Esophagus muscularis mucosa (tissue), 3 donors: ENCODE data around the gene POGLUT2.

Source experiments
- POLR2A ChIP-seq: fragments of 450-650 bp; IDR thresholded peaks from one replicate; pipeline ENCODE4 v1.6.1; 2017; ENCODE audit warnings: antibody characterized with exemption, moderate library complexity, mild to moderate bottlenecking, low read depth
- POLR2AphosphoS5 ChIP-seq, 2 donors: sonication (generic); formaldehyde crosslinking; IDR thresholded peaks; one replicate each; pipeline ENCODE4 v1.6.1; 2017; ENCODE audit warnings: antibody characterized with exemption in 2 of 2
- TF ChIP-seq, protein P1 (sequence below), 3 experiments: fragments of 200-600 bp in 2 of 3; fragments of 450-650 bp in 1 of 3; sonication (generic) in 2 of 3; IDR thresholded peaks; one replicate each; pipeline ENCODE4 v1.5.1; 2017 to 2019; ENCODE audit warnings: antibody characterized with exemption in 3 of 3, mild to moderate bottlenecking in 2 of 3, moderate library complexity in 1 of 3

- TF ChIP-seq, protein P1, sequence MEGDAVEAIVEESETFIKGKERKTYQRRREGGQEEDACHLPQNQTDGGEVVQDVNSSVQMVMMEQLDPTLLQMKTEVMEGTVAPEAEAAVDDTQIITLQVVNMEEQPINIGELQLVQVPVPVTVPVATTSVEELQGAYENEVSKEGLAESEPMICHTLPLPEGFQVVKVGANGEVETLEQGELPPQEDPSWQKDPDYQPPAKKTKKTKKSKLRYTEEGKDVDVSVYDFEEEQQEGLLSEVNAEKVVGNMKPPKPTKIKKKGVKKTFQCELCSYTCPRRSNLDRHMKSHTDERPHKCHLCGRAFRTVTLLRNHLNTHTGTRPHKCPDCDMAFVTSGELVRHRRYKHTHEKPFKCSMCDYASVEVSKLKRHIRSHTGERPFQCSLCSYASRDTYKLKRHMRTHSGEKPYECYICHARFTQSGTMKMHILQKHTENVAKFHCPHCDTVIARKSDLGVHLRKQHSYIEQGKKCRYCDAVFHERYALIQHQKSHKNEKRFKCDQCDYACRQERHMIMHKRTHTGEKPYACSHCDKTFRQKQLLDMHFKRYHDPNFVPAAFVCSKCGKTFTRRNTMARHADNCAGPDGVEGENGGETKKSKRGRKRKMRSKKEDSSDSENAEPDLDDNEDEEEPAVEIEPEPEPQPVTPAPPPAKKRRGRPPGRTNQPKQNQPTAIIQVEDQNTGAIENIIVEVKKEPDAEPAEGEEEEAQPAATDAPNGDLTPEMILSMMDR (IDR thresholded peaks at IDR 0.05) = peak; percentile 66 to 79 (median 71)
- peak in 1 of 2 donors; percentile 35 for TF ChIP-seq POLR2AphosphoS5 (IDR thresholded peaks at IDR 0.05)
- no peak for TF ChIP-seq POLR2A
These were observed 1.6 kb upstream of the POGLUT2 start for GRCh38 chr13:102800145-102801041.
